Urinary bladder (tissue), 4 donors: ENCODE data around the gene SNX4. TPM values are rescaled to one million over a fixed set of nuclear protein-coding genes. Genes with fewer than 3 reads are reported as not detected.
A peak's percentile ranks its signal among the peaks of the same experiment; 100 is the strongest.
"Not testable (repeated sequence)": the region's sequence is repeated elsewhere in the genome, so short reads cannot be mapped to it uniquely, and the experiment has no call there.

Experiments used
- DNase-seq: peaks from one replicate; pipeline ENCODE4 v3.0.0-alpha.2; 2015; ENCODE audit errors: extremely low spot score
- H3K27ac ChIP-seq: one replicate; pipeline ENCODE4 v1.5.1; 2013; ENCODE audit warnings: low read depth, mild to moderate bottlenecking, moderate library complexity
- H3K36me3 ChIP-seq: one replicate; pipeline ENCODE4 v1.6.1; 2013; ENCODE audit warnings: mild to moderate bottlenecking, moderate library complexity; ENCODE audit not compliant: insufficient read depth
- H3K4me1 ChIP-seq: one replicate; pipeline ENCODE4 v1.6.1; 2013; ENCODE audit warnings: mild to moderate bottlenecking, moderate library complexity; ENCODE audit not compliant: insufficient read depth
- H3K4me3 ChIP-seq: one replicate; pipeline ENCODE4 v1.5.1; 2013; ENCODE audit warnings: low read depth, low read length
- whole genome bisulfite sequencing: extraction: QIAGEN DNeasy Blood & Tissue Kit; methylation state at CpG from one replicate; pipeline ENCODE4 v1.1.7; 2013; 5-methylcytosine and 5-hydroxymethylcytosine counted together
- polyA plus RNA-seq: library from polyadenylated mRNA; stranded (reverse); fragments of 200-250 nt; gene quantifications from one replicate; pipeline ENCODE4 v1.2.3, GENCODE V29; 2013
- total RNA-seq: library from RNA; depleted of rRNA; stranded (reverse); fragments of >200 nt; gene quantifications from one replicate; pipeline ENCODE4 v1.2.3, GENCODE V29; 2014
- donor health status: healthy with polysubstance abuse.
- donor health status: healthy.

Gene SNX4
- 55.3 TPM for total RNA-seq
- 24.1 TPM for polyA plus RNA-seq

GRCh38 chr3:125519678-125520562, at the start of gene SNX4:
SNX4 (minus strand) TSS chr3:125520202; CDS start chr3:125520172, 30 bp downstream.
- Histone ChIP-seq H3K4me3 (peak within 1 kb of the TSS; percentile 96), H3K36me3 (peaks cover 2% of the 10 kb centered on the region), H3K4me1 (peaks cover 2% of the 10 kb centered on the region), H3K27ac (peak within 1 kb of the TSS; percentile 79)
- peak; percentile 82 for DNase-seq
- under 1% methylated on average over 65 of the region's 65 CpGs for WGBS

DNA sequence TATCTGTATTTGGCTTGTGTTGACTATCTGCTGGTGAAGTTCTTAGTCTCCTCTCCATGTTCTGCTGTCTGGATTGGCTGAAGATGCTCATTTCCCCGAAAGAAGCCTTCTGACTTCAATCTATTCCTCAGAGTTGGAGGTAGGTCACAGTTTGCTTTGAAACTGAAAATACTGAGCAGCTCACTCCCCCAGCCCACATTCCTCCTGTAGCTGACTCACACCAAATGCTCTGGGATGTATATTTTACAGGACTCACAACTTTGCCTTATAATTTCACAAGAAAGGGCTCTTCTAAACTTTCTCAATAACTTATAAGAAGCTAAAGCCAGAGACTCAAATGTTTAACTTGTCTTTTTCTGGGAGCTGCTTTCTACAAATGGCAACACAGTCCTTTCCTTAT, 36.3 kb upstream of the SNX4 start:
- Histone ChIP-seq H3K27ac (no peak overlapping the region), H3K36me3 (peaks cover 4% of the 10 kb centered on the region), H3K4me3 (no peak overlapping the region), H3K4me1 (no peaks in the 10 kb centered on the region)
- no peak for DNase-seq
- WGBS = 96% methylated on average over 1 of the region's 1 CpG

- 94% methylated on average over 4 of the region's 4 CpGs for WGBS
- no peak overlapping the region for H3K4me3 ChIP-seq
- no peaks in the 10 kb centered on the region for H3K4me1 ChIP-seq
- no peak for DNase-seq
- no peak overlapping the region for H3K27ac ChIP-seq
- H3K36me3 ChIP-seq = no peaks in the 10 kb centered on the region
Measured at GRCh38 chr3:125552401-125552800, 32.4 kb upstream of the SNX4 start.

- Histone ChIP-seq H3K4me1 (no peaks in the 10 kb centered on the region), H3K4me3 (no peak overlapping the region), H3K27ac (no peak overlapping the region), H3K36me3 (no peaks in the 10 kb centered on the region)
- no peak for DNase-seq
Measured at GRCh38 chr3:125528920-125529319, 8.9 kb upstream of the SNX4 start.

DNA sequence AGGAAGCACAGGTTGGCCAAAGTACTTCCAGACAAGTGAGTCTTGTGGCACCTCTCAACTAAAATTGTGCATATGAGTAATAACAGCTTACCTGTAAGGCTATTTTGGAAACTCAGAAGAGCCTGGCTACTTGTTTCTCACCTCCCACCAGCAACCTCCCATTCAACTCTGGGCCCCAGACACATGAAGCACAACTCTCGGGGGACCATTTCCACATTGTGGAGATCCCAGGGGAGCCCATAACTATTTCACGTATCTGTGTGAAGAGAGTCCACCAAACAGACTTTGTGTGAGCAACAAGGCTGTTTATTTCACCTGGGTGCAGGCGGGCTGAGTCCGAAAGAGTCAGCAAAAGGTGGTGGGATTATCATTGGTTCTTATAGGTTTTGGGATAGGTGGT, 5.2 kb upstream of the SNX4 start:
- Histone ChIP-seq H3K36me3 (no peaks in the 10 kb centered on the region), H3K4me3 (no peak overlapping the region), H3K4me1 (peaks cover 2% of the 10 kb centered on the region), H3K27ac (no peak overlapping the region)
- 93% methylated on average over 4 of the region's 4 CpGs for WGBS
- DNase-seq = no peak

- DNase-seq, H3K4me1 ChIP-seq, H3K36me3 ChIP-seq: not testable (repeated sequence)
- peak overlapping the region; percentile 76 for H3K27ac ChIP-seq
- 82% methylated on average over 15 of the region's 15 CpGs for WGBS
- peak overlapping the region; percentile 96 for H3K4me3 ChIP-seq
Measured at GRCh38 chr3:125520563-125520919, 539 bp upstream of the SNX4 start.

DNA sequence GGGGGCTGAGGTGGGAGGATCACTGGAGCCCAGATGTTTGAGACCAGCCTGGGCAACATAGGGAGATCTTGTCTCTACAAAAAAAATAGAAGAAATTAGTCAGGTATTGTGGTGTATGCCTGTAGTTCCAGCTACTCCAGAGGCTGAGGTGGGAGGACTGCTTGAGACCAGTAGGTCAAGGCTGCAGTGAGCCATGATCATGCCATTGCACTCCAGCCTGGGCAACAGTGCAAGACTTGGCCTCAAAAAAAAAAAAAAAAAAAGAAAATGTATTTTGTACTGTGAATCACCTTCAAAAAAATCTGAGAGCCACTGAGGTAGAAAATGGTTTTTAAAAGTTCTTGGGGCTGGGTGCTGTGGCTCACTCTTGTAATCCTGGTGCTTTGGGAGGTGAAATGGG, 4.6 kb downstream of the SNX4 start:
- no peak overlapping the region for H3K27ac ChIP-seq
- no peak overlapping the region for H3K4me3 ChIP-seq
- no peaks in the 10 kb centered on the region for H3K4me1 ChIP-seq
- H3K36me3 ChIP-seq = peaks cover 2% of the 10 kb centered on the region
- DNase-seq = no peak

- no peaks in the 10 kb centered on the region for H3K4me1 ChIP-seq
- 75% methylated on average over 6 of the region's 6 CpGs for WGBS
- no peak for DNase-seq
- H3K36me3 ChIP-seq = peaks cover 2% of the 10 kb centered on the region
- no peak overlapping the region for H3K4me3 ChIP-seq
- H3K27ac ChIP-seq = no peak overlapping the region
Measured at GRCh38 chr3:125513490-125514115, 6.4 kb downstream of the SNX4 start.

- 70% methylated on average over 4 of the region's 4 CpGs for WGBS
- DNase-seq = no peak
- Histone ChIP-seq H3K27ac (no peak overlapping the region), H3K36me3 (peaks cover under 1% of the 10 kb centered on the region), H3K4me3 (no peak overlapping the region), H3K4me1 (no peaks in the 10 kb centered on the region)
Measured at GRCh38 chr3:125512135-125512920, 7.7 kb downstream of the SNX4 start.

DNA sequence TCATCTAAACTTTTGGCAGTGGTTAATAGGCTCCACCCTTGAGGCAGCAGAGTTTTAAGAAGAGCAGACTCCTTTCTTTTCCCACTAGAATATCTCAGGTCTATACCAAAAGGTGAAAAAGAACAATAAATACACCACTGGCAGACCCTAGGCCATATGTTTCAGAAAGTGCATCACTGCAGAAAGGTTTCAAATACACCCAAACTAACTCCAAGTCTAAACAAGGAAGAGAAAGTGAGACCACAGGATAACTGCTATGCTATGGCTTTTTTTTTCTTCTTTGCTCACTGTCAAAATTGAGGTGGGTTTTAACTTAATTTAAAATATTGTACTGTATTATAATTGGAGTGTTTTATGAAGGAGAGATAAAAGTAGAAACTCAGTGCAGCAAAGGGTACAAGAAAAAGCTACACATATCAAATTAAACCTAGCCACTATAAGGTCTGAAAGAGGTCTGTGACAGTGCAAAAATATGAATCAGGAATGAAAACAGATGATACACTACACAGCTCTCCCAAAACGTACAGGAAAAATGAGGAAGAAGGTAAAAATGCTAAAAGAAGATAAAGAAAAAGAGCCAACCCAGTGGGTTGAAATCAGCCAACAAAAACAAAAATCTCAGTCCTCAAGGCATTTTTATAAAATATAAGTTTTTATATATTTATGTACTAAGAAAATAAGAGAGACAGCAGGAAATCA, 8.4 kb downstream of the SNX4 start:
- no peaks in the 10 kb centered on the region for H3K36me3 ChIP-seq
- no peak for DNase-seq
- 6% methylated on average over 1 of the region's 1 CpG for WGBS

DNA sequence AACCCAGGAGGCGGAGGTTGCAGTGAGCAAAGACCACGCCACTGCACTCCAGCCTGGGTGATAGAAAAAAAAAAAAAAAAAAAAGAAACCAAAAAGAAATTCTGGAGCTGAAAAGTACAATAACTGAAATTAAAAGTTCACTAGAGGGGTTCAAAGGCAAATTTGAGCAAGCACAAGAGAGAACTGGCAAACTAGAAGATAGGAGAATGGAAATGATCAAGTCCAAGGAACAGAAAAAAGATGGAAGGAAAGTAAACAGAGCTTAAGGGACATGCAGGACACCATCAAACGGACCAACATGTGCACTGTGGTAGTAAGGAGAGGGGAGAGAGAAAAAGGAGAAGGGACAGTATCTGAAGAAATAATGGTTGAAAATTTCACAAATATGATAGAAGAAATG, 12.9 kb downstream of the SNX4 start:
- Histone ChIP-seq H3K4me1 (no peaks in the 10 kb centered on the region), H3K36me3 (no peaks in the 10 kb centered on the region), H3K27ac (no peak overlapping the region), H3K4me3 (no peak overlapping the region)
- 95% methylated on average over 3 of the region's 3 CpGs for WGBS
- no peak for DNase-seq

More for the DNA sequence above, 8.4 kb downstream of the SNX4 start:
- Histone ChIP-seq H3K4me1 (no peaks in the 10 kb centered on the region), H3K4me3 (no peak overlapping the region), H3K27ac (no peak overlapping the region)

- Histone ChIP-seq H3K4me1 (no peaks in the 10 kb centered on the region), H3K4me3 (no peak overlapping the region), H3K27ac (no peak overlapping the region), H3K36me3 (peaks cover 3% of the 10 kb centered on the region)
- no peak for DNase-seq
Measured at GRCh38 chr3:125498630-125499029, 21.4 kb downstream of the SNX4 start.

- peaks cover 3% of the 10 kb centered on the region for H3K36me3 ChIP-seq
- DNase-seq = no peak
- H3K4me1 ChIP-seq = no peaks in the 10 kb centered on the region
- 97% methylated on average over 2 of the region's 2 CpGs for WGBS
- no peak overlapping the region for H3K4me3 ChIP-seq
- H3K27ac ChIP-seq = no peak overlapping the region
Measured at GRCh38 chr3:125496701-125497100, 23.3 kb downstream of the SNX4 start.
